Omental fat pad (tissue), 4 donors: ENCODE measurements around the gene GPC3. TPM values are rescaled to one million over a fixed set of nuclear protein-coding genes. Genes with fewer than 3 reads are reported as not detected.

ENCODE experiments used
- ATAC-seq: fragments of 150-250 bp; one replicate; pipeline ENCODE4 v1.9.1; 2016; ENCODE audit warnings: mild to moderate bottlenecking, moderate library complexity; ENCODE audit not compliant: low FRiP score
- DNase-seq: peaks from one replicate; pipeline ENCODE4 v3.0.0-alpha.2; 2019; ENCODE audit warnings: low spot score
- CTCF ChIP-seq, 3 donors: fragments of 450-650 bp; IDR thresholded peaks; one replicate each; pipeline ENCODE4 v1.5.1; 2016 to 2017; ENCODE audit warnings: antibody characterized with exemption in 3 of 3, mild to moderate bottlenecking in 3 of 3, moderate library complexity in 2 of 3
- total RNA-seq, 4 donors: library from RNA; depleted of rRNA; stranded (reverse); fragments of >200 nt; gene quantifications; one replicate each; pipeline ENCODE4 v1.1.0, GENCODE V29; 2016

The GPC3 gene
- total RNA-seq, 4 donors from 2014 or later, result 48.9 to 146 (median 77.1) TPM

GRCh38 chrX:133544115-133544514 is 441.3 kb downstream of the GPC3 start:
- TF ChIP-seq CTCF (IDR thresholded peaks at IDR 0.05), result no peak
- no peak for DNase-seq
- peak; percentile 44 for ATAC-seq

GRCh38 chrX:133543654-133544053 is 441.7 kb downstream of the GPC3 start:
- ATAC-seq (no peak), DNase-seq (no peak)
- no peak for TF ChIP-seq CTCF (IDR thresholded peaks at IDR 0.05)

- DNase-seq (no peak), ATAC-seq (no peak)
- TF ChIP-seq CTCF (IDR thresholded peaks at IDR 0.05), result no peak
Observed at GRCh38 chrX:133542476-133542875, 442.9 kb downstream of the GPC3 start.

GRCh38 chrX:133541021-133541420 is 444.4 kb downstream of the GPC3 start:
- no peak for ATAC-seq
- no peak for TF ChIP-seq CTCF (IDR thresholded peaks at IDR 0.05)
- DNase-seq, result no peak

- ATAC-seq (no peak), DNase-seq (no peak)
- TF ChIP-seq CTCF (IDR thresholded peaks at IDR 0.05), result no peak
Observed at GRCh38 chrX:133538148-133538547, 447.2 kb downstream of the GPC3 start.

GRCh38 chrX:133537142-133537541 is 448.3 kb downstream of the GPC3 start:
- DNase-seq (no peak), ATAC-seq (no peak)
- no peak for TF ChIP-seq CTCF (IDR thresholded peaks at IDR 0.05)

- ATAC-seq (no peak), DNase-seq (no peak)
- TF ChIP-seq CTCF (IDR thresholded peaks at IDR 0.05), result no peak
Observed at GRCh38 chrX:133535066-133535465, 450.3 kb downstream of the GPC3 start.
